ENCODE data around the gene RBP3.

Gene RBP3

GRCh38 chr10:47401874-47402640 is 53.9 kb downstream of the RBP3 start:
- no peak for DNase-seq (ENCODE audit: low spot score)

DNA sequence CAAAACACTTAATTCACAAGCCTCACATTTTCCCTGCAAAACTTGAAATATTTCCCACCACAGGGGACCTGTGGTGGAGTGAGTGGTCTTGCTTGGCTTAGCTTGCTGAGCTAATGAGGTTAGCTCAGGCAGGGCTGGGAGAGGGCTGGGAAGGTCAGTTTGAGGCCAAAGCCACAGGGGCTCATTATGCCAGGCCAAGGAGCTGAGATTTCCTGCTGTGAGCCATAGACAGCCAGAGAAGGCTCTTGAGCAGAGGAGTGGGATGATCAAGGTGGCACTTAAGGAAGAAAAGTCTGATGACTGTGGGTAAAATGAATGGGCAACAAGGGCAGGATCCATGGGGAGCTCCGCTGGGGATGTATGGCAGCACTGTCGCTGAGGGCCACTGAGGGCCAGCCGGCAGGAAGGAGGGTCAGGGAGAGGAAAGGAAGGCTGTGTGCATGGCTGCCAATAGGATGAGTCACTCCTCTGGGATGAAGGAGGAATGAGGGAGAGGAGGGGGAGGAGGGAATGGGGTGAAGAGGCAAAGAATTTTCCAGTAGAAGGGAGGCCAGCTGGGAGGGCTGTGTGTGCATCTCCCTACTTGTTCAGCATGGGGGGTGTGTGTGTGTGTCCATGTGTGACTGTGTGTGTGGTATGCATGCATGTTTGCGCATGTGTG is 54.6 kb downstream of the RBP3 start:
- peak; percentile 75 for DNase-seq (ENCODE audit: low spot score)

DNA sequence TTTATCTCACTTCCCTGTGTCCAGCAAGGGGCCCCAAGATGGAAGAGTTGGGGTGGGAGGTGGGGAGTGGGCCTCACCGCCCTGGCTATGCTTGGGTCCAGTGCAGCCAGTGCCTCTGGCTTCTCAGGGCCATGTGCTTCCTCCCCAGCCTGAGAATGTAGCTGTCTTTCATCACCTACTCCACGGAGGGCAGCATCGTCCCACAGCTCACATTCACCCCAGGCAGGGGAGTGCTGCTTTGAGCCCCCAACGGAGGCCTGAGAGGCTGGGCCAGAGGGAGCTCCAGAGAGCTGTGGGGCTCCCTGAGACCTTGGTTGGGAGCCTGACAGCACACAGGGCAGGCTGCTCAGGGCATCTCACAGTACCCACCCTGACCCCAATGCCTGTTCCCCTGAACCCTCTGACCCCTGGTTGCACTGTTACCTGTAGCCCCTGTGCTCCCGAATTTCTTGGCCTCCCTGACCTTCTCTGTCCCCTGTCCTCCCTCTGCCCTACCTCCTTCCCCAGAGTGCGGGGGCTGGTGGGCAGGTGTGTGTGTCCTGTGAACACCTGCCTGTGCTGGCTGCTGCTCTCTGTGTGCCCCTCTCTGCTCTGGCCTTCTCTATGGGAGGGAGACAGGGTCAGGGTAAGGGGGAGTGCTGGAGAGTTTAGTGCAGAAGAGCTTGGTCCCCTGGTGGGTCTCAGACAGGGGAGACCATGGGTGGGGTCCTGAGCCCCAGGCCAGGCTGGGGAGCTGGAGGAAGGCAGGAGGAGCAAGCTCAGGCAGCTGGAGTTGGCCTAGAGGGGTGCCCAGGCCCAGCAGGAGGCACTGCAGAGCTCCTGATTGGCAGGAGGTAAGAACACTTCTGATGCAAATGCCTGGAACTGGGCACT is 55.5 kb downstream of the RBP3 start:
- no peak for DNase-seq (ENCODE audit: low spot score)

GRCh38 chr10:47404446-47404845 is 56.3 kb downstream of the RBP3 start:
- no peak for DNase-seq (ENCODE audit: low spot score)

DNA sequence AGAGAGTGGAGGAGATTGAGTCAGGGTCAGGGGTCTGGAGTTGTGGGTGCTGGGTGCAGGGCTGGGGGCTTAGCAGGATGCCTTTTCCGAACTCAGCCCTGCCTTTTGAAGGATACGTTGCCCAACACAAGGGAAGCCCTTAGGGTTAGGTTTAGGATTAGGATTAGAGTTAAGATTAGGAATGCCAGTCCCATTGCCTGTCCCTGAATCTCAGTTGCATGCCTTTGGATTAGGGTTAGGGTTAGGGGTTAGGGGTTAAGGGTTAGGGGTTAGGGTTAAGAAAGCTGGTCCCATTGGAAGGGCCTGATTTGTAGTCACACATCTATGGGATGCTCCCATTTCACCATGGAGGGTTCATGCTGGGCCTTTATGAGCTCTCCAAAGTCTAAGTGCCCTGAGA is 56.8 kb downstream of the RBP3 start:
- DNase-seq (ENCODE audit: low spot score), result no peak

- no peak for DNase-seq (ENCODE audit: low spot score)
These were observed 57.8 kb downstream of the RBP3 start for GRCh38 chr10:47405857-47406547.

GRCh38 chr10:47406548-47406869 is 58.3 kb downstream of the RBP3 start:
- DNase-seq (ENCODE audit: low spot score), result no peak

DNA sequence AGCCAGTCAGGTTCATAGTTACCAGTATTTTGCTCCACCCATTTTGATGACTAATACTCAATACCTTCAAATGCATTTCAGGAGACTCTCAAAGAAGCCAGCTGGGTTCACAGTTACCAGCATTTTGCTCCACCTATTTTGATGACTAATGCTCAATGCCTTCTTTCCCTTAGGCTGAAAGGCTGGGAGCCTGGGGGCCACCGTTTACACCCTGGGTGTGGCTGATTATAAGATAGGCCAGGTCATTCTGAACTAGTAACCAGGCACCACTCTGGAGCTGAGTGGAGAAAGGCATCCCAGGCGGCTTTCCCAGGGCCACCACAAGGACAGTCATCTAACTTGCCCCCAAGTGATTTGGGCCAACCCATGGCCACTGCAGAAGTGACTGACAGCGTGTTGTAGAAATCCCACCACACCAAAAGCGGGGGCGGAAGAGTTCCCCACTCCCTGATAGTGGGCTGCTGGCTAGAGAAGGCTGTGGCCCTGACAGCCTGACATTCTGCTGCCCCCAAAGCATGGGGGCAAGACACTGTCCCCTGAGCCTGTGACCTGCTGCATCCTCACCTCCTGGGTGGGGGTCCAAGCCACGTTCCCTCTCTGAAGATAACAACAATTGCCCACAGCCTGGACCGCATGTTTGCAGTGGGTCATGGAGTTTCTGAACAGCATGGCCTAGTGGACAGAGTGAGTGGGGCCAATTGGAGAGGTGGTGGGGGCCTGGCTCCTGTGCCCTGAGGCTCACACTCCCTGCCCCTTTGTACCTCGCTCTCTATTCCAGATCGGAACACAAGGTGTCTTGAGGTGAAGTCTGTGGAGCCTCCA is 58.9 kb downstream of the RBP3 start:
- DNase-seq (ENCODE audit: low spot score), result peak; percentile 24

All from AG08396 (cell line).